Esophagus muscularis mucosa (tissue), 4 donors: ENCODE measurements around the gene CCDC80.

ENCODE experiments used
- CTCF ChIP-seq, 3 experiments: fragments of 200-600 bp in 2 of 3; fragments of 450-650 bp in 1 of 3; sonication (generic) in 2 of 3; IDR thresholded peaks; one replicate each; pipeline ENCODE4 v1.5.1; 2017 to 2019; ENCODE audit warnings: antibody characterized with exemption in 3 of 3, mild to moderate bottlenecking in 2 of 3, moderate library complexity in 1 of 3
- EP300 ChIP-seq: sonication (generic); formaldehyde crosslinking; IDR thresholded peaks from one replicate; pipeline ENCODE4 v1.6.1; 2017; ENCODE audit warnings: antibody characterized with exemption
- POLR2A ChIP-seq: fragments of 450-650 bp; IDR thresholded peaks from one replicate; pipeline ENCODE4 v1.6.1; 2017; ENCODE audit warnings: antibody characterized with exemption, moderate library complexity, mild to moderate bottlenecking, low read depth
- POLR2AphosphoS5 ChIP-seq, 2 donors: sonication (generic); formaldehyde crosslinking; IDR thresholded peaks; one replicate each; pipeline ENCODE4 v1.6.1; 2017; ENCODE audit warnings: antibody characterized with exemption in 2 of 2

GRCh38 chr3:112685420-112685819, 44.5 kb upstream of the CCDC80 start:
- TF ChIP-seq POLR2A: no peak
- TF ChIP-seq CTCF (IDR thresholded peaks at IDR 0.05): no peak
- no peak for TF ChIP-seq POLR2AphosphoS5 (IDR thresholded peaks at IDR 0.05)
- TF ChIP-seq EP300: no peak
